ENCODE results near the gene TDRKH.
A peak's percentile ranks its signal among the peaks of the same experiment; 100 is the strongest.

TDRKH gene

GRCh38 chr1:151790071-151790939, at the start of gene TDRKH:
Gene TDRKH, minus strand, starts transcription at chr1:151790500. Its CDS starts 7,478 bp downstream, at chr1:151783022.
- peak; percentile 100 for DNase-seq

GRCh38 chr1:151839457-151840403, 49.4 kb upstream of the TDRKH start, which contains the start of gene C2CD4D:
Gene C2CD4D, minus strand, starts transcription at chr1:151839820. Its CDS starts 831 bp downstream, at chr1:151838989.
- DNase-seq, result peak; percentile 83 to 85

- DNase-seq, result no peak
Observed at GRCh38 chr1:151839082-151839412, 48.7 kb upstream of the TDRKH start.

- DNase-seq, result no peak
Observed at GRCh38 chr1:151838222-151839081, 48.2 kb upstream of the TDRKH start.

GRCh38 chr1:151837884-151838221, 47.6 kb upstream of the TDRKH start:
- DNase-seq, result no peak

GRCh38 chr1:151837197-151837596, 46.9 kb upstream of the TDRKH start:
- no peak for DNase-seq

GRCh38 chr1:151835596-151835995, 45.3 kb upstream of the TDRKH start:
- DNase-seq, result no peak

GRCh38 chr1:151834239-151834638, 43.9 kb upstream of the TDRKH start:
- no peak for DNase-seq

GRCh38 chr1:151833172-151833900, 43.0 kb upstream of the TDRKH start:
- no peak for DNase-seq

- DNase-seq, result peak; percentile 59 to 76
Observed at GRCh38 chr1:151832318-151832980, 42.1 kb upstream of the TDRKH start.

- no peak for DNase-seq
Observed at GRCh38 chr1:151831605-151832004, 41.3 kb upstream of the TDRKH start, which contains the start of gene RORC. Gene RORC, minus strand, starts transcription at chr1:151831802. Its CDS starts 38 bp downstream, at chr1:151831764.

- no peak for DNase-seq
Observed at GRCh38 chr1:151831256-151831591, 40.9 kb upstream of the TDRKH start.

GRCh38 chr1:151830055-151830454, 39.8 kb upstream of the TDRKH start:
- no peak for DNase-seq

GRCh38 chr1:151829352-151830046, 39.2 kb upstream of the TDRKH start:
- peak in 1 of 2 experiments; percentile 19 for DNase-seq

- DNase-seq, result no peak
Observed at GRCh38 chr1:151828921-151829320, 38.6 kb upstream of the TDRKH start.

- DNase-seq, result no peak
Observed at GRCh38 chr1:151827853-151828252, 37.6 kb upstream of the TDRKH start.

GRCh38 chr1:151825751-151826660, 35.7 kb upstream of the TDRKH start:
- DNase-seq, result no peak

GRCh38 chr1:151825204-151825603, 34.9 kb upstream of the TDRKH start:
- no peak for DNase-seq

GRCh38 chr1:151823175-151823574, 32.9 kb upstream of the TDRKH start:
- DNase-seq, result no peak

GRCh38 chr1:151822404-151822803, 32.1 kb upstream of the TDRKH start:
- DNase-seq, result no peak

All from NCI-H2081 (cell line).